Measurements from ENCODE around the gene AAR2.

The AAR2 gene

GRCh38 chr20:36210436-36211021 is 25.7 kb upstream of the AAR2 start:
- Mint-ChIP-seq H3K4me1 (no peaks in the 10 kb centered on the region), H3K4me3 (no peak overlapping the region), H3K9me3 (no peaks in the 10 kb centered on the region), H3K27ac (no peak overlapping the region), H3K36me3 (no peaks in the 10 kb centered on the region)
- no peak for ATAC-seq
- no peak for DNase-seq (ENCODE audit: low spot score in 2 of 2)

GRCh38 chr20:36213362-36213761 is 22.9 kb upstream of the AAR2 start:
- no peak overlapping the region for H3K27ac Mint-ChIP-seq
- ATAC-seq (no peak), DNase-seq (ENCODE audit: low spot score in 2 of 2) (no peak)
- no peak overlapping the region for H3K4me3 Mint-ChIP-seq
- no peaks in the 10 kb centered on the region for H3K4me1 Mint-ChIP-seq
- no peaks in the 10 kb centered on the region for H3K9me3 Mint-ChIP-seq
- no peaks in the 10 kb centered on the region for H3K36me3 Mint-ChIP-seq

GRCh38 chr20:36214684-36215256 is 21.5 kb upstream of the AAR2 start:
- H3K4me1 Mint-ChIP-seq, result no peaks in the 10 kb centered on the region
- H3K36me3 Mint-ChIP-seq, result no peaks in the 10 kb centered on the region
- ATAC-seq (peak; percentile 53), DNase-seq (ENCODE audit: low spot score in 2 of 2) (peak in 1 of 2 donors; percentile 51)
- H3K4me3 Mint-ChIP-seq, result no peak overlapping the region
- H3K9me3 Mint-ChIP-seq, result no peaks in the 10 kb centered on the region
- H3K27ac Mint-ChIP-seq, result no peak overlapping the region

GRCh38 chr20:36215778-36216177 is 20.5 kb upstream of the AAR2 start:
- Mint-ChIP-seq H3K4me3 (no peak overlapping the region), H3K4me1 (no peaks in the 10 kb centered on the region), H3K36me3 (no peaks in the 10 kb centered on the region), H3K27ac (no peak overlapping the region), H3K9me3 (no peaks in the 10 kb centered on the region)
- no peak for DNase-seq (ENCODE audit: low spot score in 2 of 2)
- no peak for ATAC-seq

GRCh38 chr20:36216314-36217025 is 19.8 kb upstream of the AAR2 start:
- Mint-ChIP-seq H3K9me3 (no peaks in the 10 kb centered on the region), H3K4me1 (no peaks in the 10 kb centered on the region), H3K36me3 (no peaks in the 10 kb centered on the region), H3K4me3 (no peak overlapping the region), H3K27ac (peak overlapping the region; percentile 23)
- ATAC-seq (no peak), DNase-seq (ENCODE audit: low spot score in 2 of 2) (no peak)

- no peak for ATAC-seq
These were observed 19.1 kb upstream of the AAR2 start for GRCh38 chr20:36217226-36217625.

GRCh38 chr20:36218380-36219064 is 17.8 kb upstream of the AAR2 start:
- DNase-seq (ENCODE audit: low spot score in 2 of 2), result no peak
- no peak overlapping the region for H3K4me3 Mint-ChIP-seq
- no peak for ATAC-seq
- no peaks in the 10 kb centered on the region for H3K36me3 Mint-ChIP-seq
- no peaks in the 10 kb centered on the region for H3K4me1 Mint-ChIP-seq
- H3K27ac Mint-ChIP-seq, result no peak overlapping the region
- H3K9me3 Mint-ChIP-seq, result no peaks in the 10 kb centered on the region

More at GRCh38 chr20:36217226-36217625, 19.1 kb upstream of the AAR2 start:
- no peak overlapping the region for H3K4me3 Mint-ChIP-seq
- no peaks in the 10 kb centered on the region for H3K4me1 Mint-ChIP-seq
- no peaks in the 10 kb centered on the region for H3K36me3 Mint-ChIP-seq
- no peak for DNase-seq (ENCODE audit: low spot score in 2 of 2)
- H3K27ac Mint-ChIP-seq, result no peak overlapping the region
- H3K9me3 Mint-ChIP-seq, result no peaks in the 10 kb centered on the region

- ATAC-seq, result no peak
These were observed 16.5 kb upstream of the AAR2 start for GRCh38 chr20:36219671-36220220.

GRCh38 chr20:36225666-36226065 is 10.6 kb upstream of the AAR2 start:
- ATAC-seq, result no peak
- H3K36me3 Mint-ChIP-seq, result no peaks in the 10 kb centered on the region
- DNase-seq (ENCODE audit: low spot score in 2 of 2), result no peak
- H3K4me1 Mint-ChIP-seq, result no peaks in the 10 kb centered on the region
- H3K4me3 Mint-ChIP-seq, result no peak overlapping the region
- H3K27ac Mint-ChIP-seq, result no peak overlapping the region
- no peaks in the 10 kb centered on the region for H3K9me3 Mint-ChIP-seq

More at GRCh38 chr20:36219671-36220220, 16.5 kb upstream of the AAR2 start:
- Mint-ChIP-seq H3K27ac (no peak overlapping the region), H3K9me3 (no peaks in the 10 kb centered on the region), H3K4me3 (no peak overlapping the region), H3K4me1 (no peaks in the 10 kb centered on the region), H3K36me3 (no peaks in the 10 kb centered on the region)
- DNase-seq (ENCODE audit: low spot score in 2 of 2), result no peak

- Mint-ChIP-seq H3K4me1 (no peaks in the 10 kb centered on the region), H3K4me3 (no peak overlapping the region), H3K27ac (no peak overlapping the region), H3K9me3 (no peaks in the 10 kb centered on the region), H3K36me3 (no peaks in the 10 kb centered on the region)
- DNase-seq (ENCODE audit: low spot score in 2 of 2) (no peak), ATAC-seq (no peak)
These were observed 7.5 kb upstream of the AAR2 start for GRCh38 chr20:36228770-36229169.

GRCh38 chr20:36230019-36230418 is 6.3 kb upstream of the AAR2 start:
- Mint-ChIP-seq H3K4me3 (no peak overlapping the region), H3K27ac (no peak overlapping the region), H3K36me3 (no peaks in the 10 kb centered on the region), H3K9me3 (no peaks in the 10 kb centered on the region), H3K4me1 (no peaks in the 10 kb centered on the region)
- ATAC-seq (no peak), DNase-seq (ENCODE audit: low spot score in 2 of 2) (no peak)

GRCh38 chr20:36231331-36231730 is 4.9 kb upstream of the AAR2 start:
- H3K9me3 Mint-ChIP-seq, result no peaks in the 10 kb centered on the region

GRCh38 chr20:36234771-36235320 is 1.4 kb upstream of the AAR2 start:
- Mint-ChIP-seq H3K4me1 (peaks cover 25% of the 10 kb centered on the region), H3K4me3 (no peak overlapping the region), H3K36me3 (peaks cover 29% of the 10 kb centered on the region), H3K9me3 (no peaks in the 10 kb centered on the region), H3K27ac (no peak overlapping the region)
- DNase-seq (ENCODE audit: low spot score in 2 of 2) (no peak), ATAC-seq (no peak)

More at GRCh38 chr20:36231331-36231730, 4.9 kb upstream of the AAR2 start:
- H3K4me3 Mint-ChIP-seq, result no peak overlapping the region
- no peak for DNase-seq (ENCODE audit: low spot score in 2 of 2)
- no peak overlapping the region for H3K27ac Mint-ChIP-seq
- H3K4me1 Mint-ChIP-seq, result no peaks in the 10 kb centered on the region
- no peaks in the 10 kb centered on the region for H3K36me3 Mint-ChIP-seq
- ATAC-seq, result no peak

GRCh38 chr20:36236786-36237121 is 476 bp downstream of the AAR2 start:
- ATAC-seq (peak; percentile 25), DNase-seq (ENCODE audit: low spot score in 2 of 2) (no peak)
- H3K4me3 Mint-ChIP-seq, result peak overlapping the region; percentile 76
- peaks cover 25% of the 10 kb centered on the region for H3K4me1 Mint-ChIP-seq
- H3K9me3 Mint-ChIP-seq, result no peaks in the 10 kb centered on the region
- peaks cover 48% of the 10 kb centered on the region for H3K36me3 Mint-ChIP-seq
- peak overlapping the region; percentile 96 for H3K27ac Mint-ChIP-seq

- ATAC-seq, result no peak
- DNase-seq (ENCODE audit: low spot score in 2 of 2), result no peak
- Mint-ChIP-seq H3K4me1 (peaks cover 25% of the 10 kb centered on the region), H3K9me3 (no peaks in the 10 kb centered on the region), H3K4me3 (peak overlapping the region; percentile 76), H3K27ac (peak overlapping the region; percentile 96), H3K36me3 (peaks cover 56% of the 10 kb centered on the region)
These were observed 1.2 kb downstream of the AAR2 start for GRCh38 chr20:36237477-36237876.

All from stimulated activated effector memory CD8-positive, alpha-beta T cell treated with anti-CD3 and anti-CD28 coated beads, Interleukin-12 subunit alpha, Interleukin-12 subunit beta, amount 100 ng/mL, for 72 hours (primary cell).